ENCODE data around the gene SLC45A2.

DNA sequence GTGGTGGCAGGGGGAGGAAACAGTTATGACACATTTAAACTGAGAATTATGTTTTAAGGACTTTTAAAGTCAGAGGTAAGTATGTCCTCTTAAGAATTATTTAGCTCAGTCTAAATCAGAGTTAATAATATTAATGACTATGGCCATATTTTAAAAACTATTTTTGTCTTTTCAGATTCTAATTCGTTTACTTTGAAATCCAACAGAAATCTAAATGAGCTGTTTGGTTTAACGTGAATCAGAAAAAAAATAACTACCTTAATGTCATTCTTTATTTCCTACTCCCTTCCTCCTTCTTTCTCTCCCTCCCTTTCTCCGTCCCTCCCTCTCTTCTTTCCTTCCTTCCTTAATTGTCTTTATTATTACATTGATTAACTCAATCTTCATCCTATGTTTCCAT lies 43.9 kb upstream of the SLC45A2 start:
- no peak for TF ChIP-seq EZH2 (IDR thresholded peaks at IDR 0.05; ENCODE audit: borderline replicate concordance, insufficient read depth, low read length, poor library complexity, severe bottlenecking)
- TF ChIP-seq, protein P1, sequence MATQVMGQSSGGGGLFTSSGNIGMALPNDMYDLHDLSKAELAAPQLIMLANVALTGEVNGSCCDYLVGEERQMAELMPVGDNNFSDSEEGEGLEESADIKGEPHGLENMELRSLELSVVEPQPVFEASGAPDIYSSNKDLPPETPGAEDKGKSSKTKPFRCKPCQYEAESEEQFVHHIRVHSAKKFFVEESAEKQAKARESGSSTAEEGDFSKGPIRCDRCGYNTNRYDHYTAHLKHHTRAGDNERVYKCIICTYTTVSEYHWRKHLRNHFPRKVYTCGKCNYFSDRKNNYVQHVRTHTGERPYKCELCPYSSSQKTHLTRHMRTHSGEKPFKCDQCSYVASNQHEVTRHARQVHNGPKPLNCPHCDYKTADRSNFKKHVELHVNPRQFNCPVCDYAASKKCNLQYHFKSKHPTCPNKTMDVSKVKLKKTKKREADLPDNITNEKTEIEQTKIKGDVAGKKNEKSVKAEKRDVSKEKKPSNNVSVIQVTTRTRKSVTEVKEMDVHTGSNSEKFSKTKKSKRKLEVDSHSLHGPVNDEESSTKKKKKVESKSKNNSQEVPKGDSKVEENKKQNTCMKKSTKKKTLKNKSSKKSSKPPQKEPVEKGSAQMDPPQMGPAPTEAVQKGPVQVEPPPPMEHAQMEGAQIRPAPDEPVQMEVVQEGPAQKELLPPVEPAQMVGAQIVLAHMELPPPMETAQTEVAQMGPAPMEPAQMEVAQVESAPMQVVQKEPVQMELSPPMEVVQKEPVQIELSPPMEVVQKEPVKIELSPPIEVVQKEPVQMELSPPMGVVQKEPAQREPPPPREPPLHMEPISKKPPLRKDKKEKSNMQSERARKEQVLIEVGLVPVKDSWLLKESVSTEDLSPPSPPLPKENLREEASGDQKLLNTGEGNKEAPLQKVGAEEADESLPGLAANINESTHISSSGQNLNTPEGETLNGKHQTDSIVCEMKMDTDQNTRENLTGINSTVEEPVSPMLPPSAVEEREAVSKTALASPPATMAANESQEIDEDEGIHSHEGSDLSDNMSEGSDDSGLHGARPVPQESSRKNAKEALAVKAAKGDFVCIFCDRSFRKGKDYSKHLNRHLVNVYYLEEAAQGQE (IDR thresholded peaks at IDR 0.05; ENCODE audit: borderline replicate concordance): no peak

All from neural cell (in vitro differentiated cells).